Osteoblast (primary cell): ENCODE data around the gene EFS. TPM values are rescaled to one million over a fixed set of nuclear protein-coding genes. Genes with fewer than 3 reads are reported as not detected.

Experiments used
- DNase-seq: peaks from one replicate; pipeline ENCODE4 v3.0.0; 2011; ENCODE audit warnings: low spot score, mixed read lengths; ENCODE audit not compliant: insufficient read length; ENCODE audit errors: missing footprints
- H2AFZ ChIP-seq: 2 replicates; pipeline ENCODE4 v1.6.0; 2011; ENCODE audit warnings: mild to moderate bottlenecking, low read length
- H3K27ac ChIP-seq: 2 replicates; pipeline ENCODE4 v1.5.1; 2011; ENCODE audit warnings: mild to moderate bottlenecking, low read depth, low read length, moderate library complexity
- H3K27me3 ChIP-seq: 2 replicates; pipeline ENCODE4 v1.6.0; 2012; ENCODE audit warnings: mild to moderate bottlenecking, control low read depth, inconsistent platforms, low read length, moderate library complexity; ENCODE audit not compliant: insufficient read depth
- H3K36me3 ChIP-seq: 2 replicates; pipeline ENCODE4 v1.5.1; 2011; ENCODE audit warnings: mild to moderate bottlenecking, low read length, control low read depth, moderate library complexity; ENCODE audit not compliant: insufficient read depth
- H3K4me1 ChIP-seq: 2 replicates; pipeline ENCODE4 v1.5.1; 2011; ENCODE audit warnings: mild to moderate bottlenecking, low read length, control low read depth, moderate library complexity; ENCODE audit not compliant: insufficient read depth
- H3K4me2 ChIP-seq: 2 replicates; pipeline ENCODE4 v1.6.0; 2011; ENCODE audit warnings: mild to moderate bottlenecking, low read length; ENCODE audit not compliant: insufficient read depth
- H3K4me3 ChIP-seq: fragments of 200-600 bp; sonication (generic); 3 replicates; pipeline ENCODE4 v1.5.1; 2012; ENCODE audit warnings: mild to moderate bottlenecking, low read length, inconsistent platforms; ENCODE audit not compliant: insufficient read depth
- H3K79me2 ChIP-seq: 2 replicates; pipeline ENCODE4 v1.6.0; 2012; ENCODE audit warnings: mild to moderate bottlenecking, low read length, control low read depth, inconsistent platforms; ENCODE audit not compliant: insufficient read depth
- H3K9me3 ChIP-seq: 2 replicates; pipeline ENCODE4 v1.5.1; 2011; ENCODE audit warnings: low read depth, low read length, control low read depth
- H4K20me1 ChIP-seq: 2 replicates; pipeline ENCODE4 v1.6.0; 2012; ENCODE audit warnings: mild to moderate bottlenecking, low read length, control low read depth; ENCODE audit not compliant: insufficient read depth
- CTCF ChIP-seq: IDR thresholded peaks from 2 replicates; pipeline ENCODE4 v1.5.1; 2011; ENCODE audit warnings: mild to moderate bottlenecking, low read depth, low read length, moderate library complexity; ENCODE audit errors: extremely low read depth
- total RNA-seq: library from RNA; depleted of rRNA; stranded (reverse); fragments of >200 nt; gene quantifications from 2 replicates; pipeline ENCODE4 v1.2.3, GENCODE V29; 2012

The EFS gene
- total RNA-seq, 1 donor: 9.8 TPM

GRCh38 chr14:23382276-23382675 is 17.3 kb upstream of the EFS start:
- Histone ChIP-seq H3K4me2 (no peak overlapping the region), H4K20me1 (no peaks in the 10 kb centered on the region), H3K4me3 (no peak overlapping the region), H3K27ac (no peak overlapping the region), H3K79me2 (no peaks in the 10 kb centered on the region), H3K4me1 (no peaks in the 10 kb centered on the region), H3K27me3 (no peaks in the 10 kb centered on the region), H2AFZ (no peak overlapping the region), H3K9me3 (no peaks in the 10 kb centered on the region), H3K36me3 (no peaks in the 10 kb centered on the region)
- TF ChIP-seq CTCF: no peak
- no peak for DNase-seq

GRCh38 chr14:23381871-23382270 is 16.9 kb upstream of the EFS start:
- no peak overlapping the region for H3K27ac ChIP-seq

GRCh38 chr14:23380976-23381375 is 16.0 kb upstream of the EFS start:
- H3K4me3 ChIP-seq: no peak overlapping the region
- DNase-seq: no peak
- H3K4me1 ChIP-seq: no peaks in the 10 kb centered on the region
- H2AFZ ChIP-seq: no peak overlapping the region
- H4K20me1 ChIP-seq: no peaks in the 10 kb centered on the region
- H3K9me3 ChIP-seq: no peaks in the 10 kb centered on the region
- H3K36me3 ChIP-seq: no peaks in the 10 kb centered on the region
- H3K27me3 ChIP-seq: peaks cover 4% of the 10 kb centered on the region
- no peak overlapping the region for H3K4me2 ChIP-seq
- no peak for TF ChIP-seq CTCF
- H3K79me2 ChIP-seq: no peaks in the 10 kb centered on the region
- no peak overlapping the region for H3K27ac ChIP-seq

More at GRCh38 chr14:23381871-23382270, 16.9 kb upstream of the EFS start:
- H3K27me3 ChIP-seq: no peaks in the 10 kb centered on the region
- DNase-seq: no peak
- no peaks in the 10 kb centered on the region for H4K20me1 ChIP-seq
- H2AFZ ChIP-seq: no peak overlapping the region
- no peaks in the 10 kb centered on the region for H3K36me3 ChIP-seq
- H3K4me2 ChIP-seq: no peak overlapping the region
- no peaks in the 10 kb centered on the region for H3K4me1 ChIP-seq
- no peaks in the 10 kb centered on the region for H3K79me2 ChIP-seq
- TF ChIP-seq CTCF: no peak
- H3K4me3 ChIP-seq: no peak overlapping the region
- H3K9me3 ChIP-seq: no peaks in the 10 kb centered on the region

- no peaks in the 10 kb centered on the region for H3K4me1 ChIP-seq
- H3K36me3 ChIP-seq: no peaks in the 10 kb centered on the region
- H4K20me1 ChIP-seq: no peaks in the 10 kb centered on the region
- no peak for DNase-seq
- H2AFZ ChIP-seq: no peak overlapping the region
- H3K4me3 ChIP-seq: no peak overlapping the region
- no peak overlapping the region for H3K27ac ChIP-seq
- H3K4me2 ChIP-seq: no peak overlapping the region
- TF ChIP-seq CTCF: no peak
- H3K9me3 ChIP-seq: no peaks in the 10 kb centered on the region
- peaks cover 4% of the 10 kb centered on the region for H3K27me3 ChIP-seq
- no peaks in the 10 kb centered on the region for H3K79me2 ChIP-seq
These were observed 15.4 kb upstream of the EFS start for GRCh38 chr14:23380197-23380914.
